ENCODE measurements around the gene NRXN2.

The NRXN2 gene

GRCh38 chr11:64633555-64634159, 89.3 kb downstream of the NRXN2 start:
- TF ChIP-seq GATA3 (IDR thresholded peaks at IDR 0.05; ENCODE audit: low read depth, low read length), result no peak
- no peak for TF ChIP-seq GATA2 (IDR thresholded peaks at IDR 0.05; ENCODE audit: low read depth, low read length)

DNA sequence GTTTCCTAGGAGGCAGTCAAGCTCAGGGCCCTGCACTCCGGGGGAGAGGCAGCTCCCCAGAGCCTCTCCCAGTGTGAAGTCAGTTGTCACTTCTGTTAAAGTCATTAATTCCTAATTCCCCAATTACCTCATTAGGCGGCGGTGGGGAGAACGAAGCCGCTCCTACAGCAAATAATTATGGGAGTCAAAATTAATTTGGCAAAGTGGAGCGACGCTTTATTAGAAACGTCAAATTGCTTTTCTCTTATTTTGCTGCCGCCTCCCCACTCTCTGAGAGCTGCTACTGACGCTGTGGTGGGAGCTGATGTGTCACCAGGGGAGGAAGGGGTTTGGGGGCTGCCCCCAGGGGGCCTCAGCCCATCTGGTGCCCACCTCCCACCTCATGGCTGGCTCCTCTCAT, 90.3 kb downstream of the NRXN2 start:
- TF ChIP-seq GATA3 (IDR thresholded peaks at IDR 0.05; ENCODE audit: low read depth, low read length), result no peak
- no peak for TF ChIP-seq GATA2 (IDR thresholded peaks at IDR 0.05; ENCODE audit: low read depth, low read length)

DNA sequence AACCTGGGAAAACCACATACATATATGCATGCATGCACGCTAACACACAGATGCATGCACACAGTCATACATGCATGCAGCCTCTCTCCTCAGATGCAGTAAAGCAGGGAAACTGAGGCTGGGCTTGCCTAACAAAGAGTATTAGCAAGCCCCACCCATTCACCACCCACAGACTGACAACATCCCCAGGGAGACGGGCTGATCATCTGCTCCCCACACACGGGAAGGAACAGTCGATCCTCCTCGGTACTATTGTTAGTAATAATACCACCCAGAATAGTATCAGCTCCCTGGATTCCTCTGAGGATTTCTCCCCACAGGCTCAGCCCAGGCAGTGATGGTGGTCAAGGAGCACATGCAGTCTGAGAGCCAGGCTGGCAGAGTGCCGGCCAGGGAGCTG, 90.8 kb downstream of the NRXN2 start:
- no peak for TF ChIP-seq GATA2 (IDR thresholded peaks at IDR 0.05; ENCODE audit: low read depth, low read length)
- TF ChIP-seq GATA3 (IDR thresholded peaks at IDR 0.05; ENCODE audit: low read depth, low read length), result no peak

GRCh38 chr11:64631675-64632074, 91.3 kb downstream of the NRXN2 start:
- TF ChIP-seq GATA2 (IDR thresholded peaks at IDR 0.05; ENCODE audit: low read depth, low read length) (no peak), GATA3 (IDR thresholded peaks at IDR 0.05; ENCODE audit: low read depth, low read length) (no peak)

DNA sequence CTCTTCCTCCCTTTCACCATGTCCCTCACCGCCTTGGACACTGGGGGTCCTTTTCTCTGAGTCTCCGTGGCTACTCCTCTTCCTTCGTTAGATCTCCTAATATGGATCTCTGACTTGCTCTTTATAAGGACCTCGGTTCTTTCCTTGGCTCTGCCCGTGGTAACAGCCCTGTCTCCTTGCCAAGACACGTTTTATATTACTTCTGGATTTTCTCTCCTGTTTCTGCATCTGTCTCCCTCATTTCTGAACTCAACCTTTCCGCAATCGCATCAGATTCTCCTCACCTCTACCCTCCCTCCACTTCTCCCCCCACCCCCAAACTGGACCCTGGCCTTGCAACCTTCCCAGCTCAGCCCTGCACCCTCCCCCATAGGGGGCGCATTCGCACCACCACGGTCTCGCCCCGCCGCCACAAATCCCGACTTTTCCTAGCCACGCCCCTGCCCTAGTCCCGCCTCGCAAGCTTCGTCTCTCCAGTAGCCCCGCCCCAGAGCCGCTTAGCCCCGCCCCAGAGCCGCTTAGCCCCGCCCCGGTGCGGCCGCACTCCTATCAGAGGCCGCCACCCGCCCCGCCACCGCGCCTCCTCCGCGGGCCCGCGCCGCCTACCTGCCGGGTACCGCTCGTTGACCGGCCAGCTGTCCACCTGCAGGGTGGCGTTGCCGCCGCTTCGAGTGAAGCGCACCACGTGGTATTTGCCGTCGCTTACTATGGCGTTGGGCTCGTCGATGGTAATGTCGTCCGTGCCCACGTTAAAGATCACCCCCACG, 93.0 kb downstream of the NRXN2 start:
- TF ChIP-seq GATA2 (IDR thresholded peaks at IDR 0.05; ENCODE audit: low read depth, low read length) (no peak), GATA3 (IDR thresholded peaks at IDR 0.05; ENCODE audit: low read depth, low read length) (no peak)

DNA sequence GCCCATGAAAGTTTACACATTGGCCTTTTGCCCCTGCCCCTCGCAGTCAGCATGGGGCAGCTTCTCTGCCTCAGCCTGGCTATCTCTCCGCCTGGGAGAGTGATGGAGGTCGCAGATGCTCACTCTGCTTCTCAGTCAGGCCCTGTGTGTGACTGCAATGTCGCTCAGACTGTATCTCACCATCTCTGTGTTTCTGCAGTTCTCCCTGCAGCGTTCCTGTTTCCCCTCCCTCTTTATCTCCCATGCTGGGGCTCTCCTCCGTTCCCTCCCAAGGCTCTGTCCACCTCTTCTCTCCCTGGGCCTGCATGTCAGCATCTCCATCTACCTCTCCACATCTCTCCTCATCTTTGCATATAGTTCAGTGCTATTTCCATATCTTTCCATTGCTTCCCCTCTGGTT, 93.9 kb downstream of the NRXN2 start:
- TF ChIP-seq GATA2 (IDR thresholded peaks at IDR 0.05; ENCODE audit: low read depth, low read length), result peak; percentile 55; the same call in 1 of the 2 replicates
- no peak for TF ChIP-seq GATA3 (IDR thresholded peaks at IDR 0.05; ENCODE audit: low read depth, low read length)

DNA sequence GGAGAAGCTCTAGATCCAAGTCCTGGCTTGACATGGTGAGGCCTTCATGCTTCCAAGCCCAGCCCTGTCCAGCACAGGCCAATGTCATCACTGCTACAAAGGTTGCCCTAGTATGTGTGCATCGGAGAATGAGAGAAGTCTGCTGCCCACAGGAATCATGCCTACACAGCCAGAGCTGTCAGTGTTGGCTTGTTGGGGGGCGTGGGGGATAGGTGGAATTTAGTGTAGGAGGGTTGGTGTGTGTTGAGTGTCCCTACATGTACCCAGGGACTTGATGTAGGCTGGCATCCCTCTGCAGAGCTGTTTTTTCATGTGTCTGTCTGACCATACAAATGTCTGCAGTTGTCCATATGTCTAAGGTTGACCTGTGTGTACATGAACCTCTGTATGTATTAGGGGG, 94.4 kb downstream of the NRXN2 start:
- TF ChIP-seq GATA3 (IDR thresholded peaks at IDR 0.05; ENCODE audit: low read depth, low read length), result no peak
- TF ChIP-seq GATA2 (IDR thresholded peaks at IDR 0.05; ENCODE audit: low read depth, low read length), result no peak

- TF ChIP-seq GATA2 (IDR thresholded peaks at IDR 0.05; ENCODE audit: low read depth, low read length), result no peak
- TF ChIP-seq GATA3 (IDR thresholded peaks at IDR 0.05; ENCODE audit: low read depth, low read length), result no peak
These were observed 95.6 kb downstream of the NRXN2 start for GRCh38 chr11:64627371-64627770.

- no peak for TF ChIP-seq GATA2 (IDR thresholded peaks at IDR 0.05; ENCODE audit: low read depth, low read length)
- no peak for TF ChIP-seq GATA3 (IDR thresholded peaks at IDR 0.05; ENCODE audit: low read depth, low read length)
These were observed 96.4 kb downstream of the NRXN2 start for GRCh38 chr11:64626637-64627036.

DNA sequence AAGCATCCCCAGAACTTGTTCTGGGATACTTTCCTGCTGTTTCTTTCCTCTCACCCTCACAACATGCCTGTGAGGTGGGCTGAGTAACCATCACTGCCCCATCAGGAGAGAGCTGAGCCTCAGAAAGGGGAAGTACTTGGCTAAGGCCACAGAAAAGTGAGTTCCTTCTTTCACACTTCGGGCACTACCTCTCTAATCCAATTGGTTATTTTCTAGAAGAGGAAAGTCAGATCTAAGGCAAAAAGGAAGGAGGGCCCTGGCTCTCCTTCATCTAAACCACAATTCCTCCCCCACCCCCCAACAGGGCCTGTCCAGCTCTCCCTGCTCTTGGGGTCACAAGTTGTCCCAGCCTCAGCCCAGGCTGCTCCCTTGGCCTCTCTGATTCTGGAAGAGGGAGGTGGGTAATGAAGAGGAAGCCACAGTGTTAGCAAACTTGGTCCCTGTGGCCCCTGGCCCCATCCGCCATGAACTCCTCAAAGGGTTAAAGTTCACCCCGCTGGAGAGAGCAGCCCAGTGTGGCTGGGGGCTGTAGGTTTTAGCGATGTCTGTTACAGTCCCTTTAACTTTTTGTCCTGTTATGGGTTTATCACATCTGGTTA, 98.0 kb downstream of the NRXN2 start:
- TF ChIP-seq GATA3 (IDR thresholded peaks at IDR 0.05; ENCODE audit: low read depth, low read length), result no peak
- no peak for TF ChIP-seq GATA2 (IDR thresholded peaks at IDR 0.05; ENCODE audit: low read depth, low read length)

- TF ChIP-seq GATA2 (IDR thresholded peaks at IDR 0.05; ENCODE audit: low read depth, low read length) (no peak), GATA3 (IDR thresholded peaks at IDR 0.05; ENCODE audit: low read depth, low read length) (no peak)
These were observed 100.3 kb downstream of the NRXN2 start for GRCh38 chr11:64622681-64623080.

DNA sequence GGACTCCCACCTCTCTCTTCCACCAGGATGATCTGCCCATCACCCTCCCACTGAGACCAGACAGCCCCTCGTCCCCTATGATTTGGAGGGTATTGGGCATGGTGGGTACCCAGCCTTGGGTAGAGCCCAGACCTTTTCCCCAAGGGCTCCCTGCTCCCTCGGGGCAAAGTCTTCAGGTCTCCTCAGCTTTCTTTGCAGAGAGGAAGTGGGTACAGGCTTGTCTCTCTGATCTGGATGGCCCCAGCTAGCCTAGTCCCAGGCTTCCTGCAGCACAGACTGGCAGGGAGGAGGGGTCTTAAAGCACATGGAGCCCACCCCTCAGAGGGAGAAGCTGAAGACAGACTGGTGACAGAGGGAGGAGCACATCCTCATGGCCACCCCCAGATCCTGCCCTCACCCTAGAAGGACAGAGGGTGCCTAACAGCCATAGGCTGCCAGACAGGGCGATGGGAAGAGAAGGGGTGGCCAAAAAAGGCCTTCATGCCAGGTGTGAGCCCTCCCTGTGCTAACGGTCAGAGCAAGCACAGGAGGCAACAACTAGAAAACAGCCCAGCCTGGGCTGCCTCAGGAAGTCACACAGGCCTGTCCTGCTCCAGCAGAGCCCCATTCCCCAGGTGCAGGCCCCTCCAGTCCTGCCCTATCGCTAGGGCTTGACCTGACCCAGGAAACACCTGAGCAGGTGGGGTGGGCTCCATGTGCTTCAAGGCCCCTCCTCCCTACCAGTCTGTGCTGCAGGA, 101.5 kb downstream of the NRXN2 start:
- TF ChIP-seq GATA3 (IDR thresholded peaks at IDR 0.05; ENCODE audit: low read depth, low read length), result no peak

DNA sequence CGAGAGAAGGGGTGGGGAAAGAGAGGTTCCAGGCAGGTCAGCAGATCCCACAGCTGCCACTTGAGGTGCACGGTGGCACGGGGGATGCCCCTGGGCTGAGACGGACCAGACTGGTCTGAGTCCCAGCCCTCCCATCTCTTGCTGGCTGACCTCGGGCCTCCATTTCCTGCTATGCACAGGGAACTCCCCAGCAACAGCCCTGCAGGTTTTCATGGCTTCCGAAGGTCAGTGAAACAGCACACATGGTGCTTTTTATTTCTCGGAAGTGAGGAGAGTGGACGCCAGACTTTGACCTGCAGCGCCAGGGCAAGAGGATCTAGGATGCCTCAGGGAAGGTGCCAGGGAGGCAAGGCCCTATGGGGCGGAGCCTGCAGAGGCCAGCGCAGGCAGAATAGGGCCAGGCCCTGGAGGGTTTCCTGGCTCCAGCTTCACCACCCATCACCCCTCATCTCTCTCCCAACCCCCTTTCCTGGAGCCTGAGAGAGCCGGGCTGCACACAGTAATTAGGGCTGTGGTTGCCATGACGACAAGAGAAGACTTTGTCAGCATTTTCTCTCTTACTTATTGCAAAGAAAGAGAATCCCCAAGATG, 102.5 kb downstream of the NRXN2 start:
- TF ChIP-seq GATA2 (IDR thresholded peaks at IDR 0.05; ENCODE audit: low read depth, low read length) (no peak), GATA3 (IDR thresholded peaks at IDR 0.05; ENCODE audit: low read depth, low read length) (no peak)

DNA sequence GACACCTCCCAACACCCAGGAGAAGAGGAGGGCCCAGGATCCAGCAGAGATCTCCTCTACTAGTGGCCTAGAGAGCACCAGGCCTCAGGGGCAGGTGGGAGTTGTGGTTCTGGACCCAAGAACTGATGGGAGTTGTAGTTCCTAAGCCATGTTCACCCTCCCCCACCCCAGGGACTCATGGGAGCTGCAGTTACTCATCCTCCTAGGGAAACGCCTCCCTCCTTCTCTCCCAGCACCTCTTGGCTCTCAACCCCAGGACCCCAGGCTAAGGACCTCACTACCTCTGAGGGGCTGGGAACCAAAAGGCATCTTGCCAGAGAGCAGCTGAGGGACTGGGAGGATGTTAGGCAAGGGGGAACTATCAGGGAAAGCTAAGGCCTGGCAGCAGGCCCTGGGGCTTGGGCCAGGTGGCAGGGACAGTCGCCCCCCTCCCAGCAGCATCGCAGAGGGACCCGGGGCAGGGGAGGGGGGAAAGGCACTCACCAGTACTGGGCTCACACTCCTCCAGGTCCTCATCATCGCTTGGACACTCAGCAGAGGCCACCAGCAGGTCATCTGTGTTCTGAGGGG, 103.1 kb downstream of the NRXN2 start:
- no peak for TF ChIP-seq GATA2 (IDR thresholded peaks at IDR 0.05; ENCODE audit: low read depth, low read length)
- no peak for TF ChIP-seq GATA3 (IDR thresholded peaks at IDR 0.05; ENCODE audit: low read depth, low read length)
